HS-5 (cell line): Measurements from ENCODE around the gene SREBF1.
"Not testable (repeated sequence)": the region's sequence is repeated elsewhere in the genome, so short reads cannot be mapped to it uniquely, and the experiment has no call there.

Experiments
- DNase-seq: peaks from one replicate; pipeline ENCODE4 v3.0.0-alpha.2; 2012; ENCODE audit warnings: low read depth

SREBF1 gene

GRCh38 chr17:17812211-17813054 lies 24.4 kb downstream of the SREBF1 start:
- no peak for DNase-seq

- DNase-seq = no peak
Observed at GRCh38 chr17:17811381-17812210, 25.2 kb downstream of the SREBF1 start.

GRCh38 chr17:17810895-17811248 lies 25.9 kb downstream of the SREBF1 start:
- no peak for DNase-seq

DNA sequence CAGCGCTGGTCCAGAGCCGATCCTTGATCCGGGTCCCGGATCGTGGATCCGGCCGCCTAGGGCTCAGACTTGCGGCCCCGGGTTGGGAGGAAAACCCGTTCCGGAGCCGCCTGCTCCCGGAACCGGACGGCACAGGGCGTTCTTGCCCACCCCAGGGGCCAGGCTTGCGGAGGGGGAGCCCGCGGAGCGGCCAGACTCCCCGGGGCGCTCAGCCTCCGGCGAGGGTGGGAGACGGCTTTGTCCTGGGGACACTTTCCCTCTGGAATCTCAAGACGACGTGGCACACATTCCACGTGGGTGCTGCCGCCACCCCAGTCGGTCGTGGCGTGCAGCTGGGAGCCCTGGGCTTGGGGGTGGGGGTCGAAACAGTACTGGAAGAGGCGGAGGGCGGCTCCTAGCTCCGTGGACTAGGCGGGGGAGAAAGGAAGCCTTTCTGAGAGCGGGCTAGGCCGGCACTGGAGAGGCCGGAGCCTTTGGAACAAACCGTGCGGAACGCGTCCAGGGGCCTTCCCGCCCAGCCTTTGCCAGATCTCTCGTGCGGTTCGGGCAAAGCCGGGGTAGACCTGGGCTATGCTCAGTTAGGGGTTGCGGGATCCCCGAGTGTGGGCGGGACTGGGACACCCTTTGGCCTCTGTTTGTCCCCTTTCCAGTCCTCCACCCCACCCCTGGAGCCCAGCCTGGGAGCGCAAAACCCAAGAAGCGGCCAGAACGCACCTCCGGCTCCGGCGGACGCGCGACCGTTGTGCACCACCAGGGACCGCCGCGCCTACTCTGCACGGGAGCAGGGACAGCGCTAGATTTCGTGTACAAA lies 26.5 kb downstream of the SREBF1 start:
- DNase-seq = no peak

DNA sequence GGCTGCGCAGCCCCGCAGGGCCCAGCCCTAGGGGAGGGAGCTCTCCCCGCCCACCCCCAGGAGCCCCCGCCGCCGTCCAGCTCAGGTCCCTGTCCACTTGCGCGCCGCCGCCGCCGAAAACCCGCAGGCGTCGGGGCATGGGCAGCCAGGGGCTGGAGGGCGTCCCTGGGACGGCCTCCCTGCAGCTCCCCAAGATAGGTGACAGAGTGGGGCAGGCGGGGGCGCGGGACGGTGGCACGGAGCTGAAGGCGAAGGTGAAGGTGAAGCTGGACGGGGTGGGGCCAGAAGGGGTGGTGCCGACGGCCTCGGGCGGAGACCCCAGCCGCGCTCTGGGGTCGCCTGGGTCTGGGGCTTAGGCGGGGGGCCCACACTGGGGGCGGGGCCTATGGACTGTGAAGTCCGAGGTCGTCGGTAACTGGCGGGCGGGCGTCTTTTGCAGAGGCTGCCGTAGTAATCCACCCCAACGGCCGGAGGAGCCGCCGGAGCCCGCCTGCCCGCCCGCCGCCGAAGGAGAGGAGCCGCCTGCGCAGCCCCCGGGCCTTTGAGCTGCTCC lies 27.2 kb downstream of the SREBF1 start:
- DNase-seq = no peak

GRCh38 chr17:17808706-17809432 lies 27.9 kb downstream of the SREBF1 start:
- no peak for DNase-seq

DNA sequence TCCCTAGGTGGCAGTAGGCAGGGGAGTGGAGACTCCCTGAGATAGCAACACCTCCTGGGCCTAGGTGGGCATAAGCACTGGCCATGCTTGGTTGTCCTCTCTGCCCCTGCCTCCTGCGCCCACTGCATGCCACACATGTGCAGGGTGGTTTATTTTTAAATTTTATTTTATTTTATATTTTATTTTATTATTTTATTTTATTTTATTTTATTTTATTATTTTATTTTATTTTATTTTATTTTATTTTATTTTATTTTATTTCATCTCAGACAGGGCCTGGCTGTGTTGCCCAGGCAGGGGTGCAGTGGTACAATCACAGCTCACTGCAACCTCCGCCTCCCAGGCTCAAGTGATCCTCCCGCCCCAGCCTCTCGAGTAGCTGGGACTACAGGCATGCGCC lies 28.6 kb downstream of the SREBF1 start:
- not testable (repeated sequence) for DNase-seq

DNA sequence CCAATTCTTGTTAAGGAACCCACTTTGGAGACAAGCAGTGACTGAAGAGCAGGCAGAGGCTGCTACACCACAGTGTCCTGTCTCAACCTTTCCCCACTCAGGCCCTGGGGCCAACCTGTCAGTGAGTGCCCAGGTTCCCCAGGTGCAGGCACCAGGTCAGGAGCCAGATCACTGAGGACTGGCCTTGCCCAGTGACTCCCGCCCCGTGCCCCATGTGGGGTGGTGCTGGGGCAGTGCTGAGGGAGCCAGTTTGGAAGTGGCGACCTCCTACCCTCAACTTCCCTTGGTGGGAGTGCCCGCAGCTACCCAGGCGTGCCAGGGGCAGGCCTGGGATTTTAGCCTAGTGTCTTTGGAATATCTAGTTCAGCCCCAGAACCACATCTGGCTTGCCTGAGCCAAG lies 29.3 kb downstream of the SREBF1 start:
- DNase-seq = no peak

- DNase-seq = no peak
Observed at GRCh38 chr17:17806611-17807274, 30.0 kb downstream of the SREBF1 start.

GRCh38 chr17:17806035-17806434 lies 30.8 kb downstream of the SREBF1 start:
- no peak for DNase-seq

GRCh38 chr17:17805575-17805974 lies 31.2 kb downstream of the SREBF1 start:
- no peak for DNase-seq

GRCh38 chr17:17804007-17804406 lies 32.8 kb downstream of the SREBF1 start:
- DNase-seq = no peak

DNA sequence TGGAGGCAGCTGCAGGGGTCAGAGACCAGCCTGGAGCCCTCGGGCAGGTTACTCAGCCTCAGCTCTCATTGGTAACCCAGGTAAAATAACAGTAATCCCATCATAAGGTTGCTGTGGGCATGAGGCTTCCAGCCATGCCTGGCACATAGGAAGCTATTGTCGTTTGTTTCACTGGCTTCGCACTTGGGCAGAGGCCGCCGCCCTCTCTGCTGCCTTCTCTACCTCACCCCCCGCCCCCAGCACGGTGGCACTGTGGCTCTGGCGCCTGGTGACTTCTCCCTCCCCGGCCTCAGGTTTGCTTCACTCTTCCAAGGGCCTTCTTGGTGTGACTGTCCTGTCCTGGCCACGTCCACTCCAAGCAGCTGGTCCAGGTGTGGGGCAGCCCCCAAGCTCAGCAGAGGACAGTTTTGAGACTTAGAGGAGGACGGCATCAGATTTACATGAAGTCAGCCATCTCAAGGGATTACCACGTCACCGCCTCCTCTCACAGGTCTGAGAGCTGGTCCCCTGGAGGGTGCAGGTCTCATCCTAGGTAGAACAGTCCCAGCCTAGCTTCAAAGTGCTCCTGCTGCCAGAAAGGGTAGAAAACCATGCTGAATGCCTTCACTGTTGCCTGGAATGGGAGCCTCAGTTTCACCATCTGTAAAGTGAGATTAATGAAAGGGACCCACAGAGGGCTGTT lies 34.8 kb downstream of the SREBF1 start:
- DNase-seq = no peak

GRCh38 chr17:17800504-17801021 lies 36.2 kb downstream of the SREBF1 start:
- DNase-seq = no peak

GRCh38 chr17:17798573-17799255 lies 38.1 kb downstream of the SREBF1 start:
- no peak for DNase-seq

DNA sequence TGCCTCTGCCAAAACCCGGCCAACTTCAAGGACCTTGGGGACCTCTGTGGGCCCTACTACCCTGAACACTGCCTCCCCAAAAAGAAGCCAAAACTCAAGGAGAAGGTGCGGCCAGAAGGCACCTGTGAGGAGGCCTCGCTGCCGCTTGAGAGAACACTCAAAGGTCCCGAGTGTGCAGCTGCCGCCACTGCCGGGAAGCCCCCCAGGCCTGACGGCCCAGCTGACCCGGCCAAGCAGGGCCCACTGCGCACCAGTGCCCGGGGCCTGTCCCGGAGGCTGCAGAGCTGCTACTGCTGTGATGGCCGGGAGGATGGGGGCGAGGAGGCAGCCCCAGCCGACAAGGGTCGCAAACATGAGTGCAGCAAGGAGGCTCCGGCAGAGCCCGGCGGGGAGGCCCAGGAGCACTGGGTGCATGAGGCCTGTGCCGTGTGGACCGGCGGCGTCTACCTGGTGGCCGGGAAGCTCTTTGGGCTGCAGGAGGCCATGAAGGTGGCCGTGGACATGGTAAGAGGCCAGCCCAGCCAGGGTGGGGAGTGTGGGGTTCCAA lies 38.7 kb downstream of the SREBF1 start:
- no peak for DNase-seq

GRCh38 chr17:17797119-17797809 lies 39.5 kb downstream of the SREBF1 start:
- no peak for DNase-seq

DNA sequence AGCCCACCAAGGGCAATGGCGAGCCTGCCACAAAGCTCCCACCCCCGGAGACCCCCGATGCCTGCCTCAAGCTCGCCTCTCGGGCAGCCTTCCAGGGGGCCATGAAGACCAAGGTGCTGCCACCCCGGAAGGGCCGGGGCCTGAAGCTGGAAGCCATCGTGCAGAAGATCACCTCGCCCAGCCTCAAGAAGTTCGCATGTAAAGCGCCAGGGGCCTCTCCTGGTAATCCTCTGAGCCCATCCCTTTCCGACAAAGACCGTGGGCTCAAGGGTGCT lies 40.1 kb downstream of the SREBF1 start:
- no peak for DNase-seq
